Motor neuron (in vitro differentiated cells): Measurements from ENCODE around the gene CYFIP1. TPM values are rescaled to one million over a fixed set of nuclear protein-coding genes. Genes with fewer than 3 reads are reported as not detected.
"Not testable (repeated sequence)": the region's sequence is repeated elsewhere in the genome, so short reads cannot be mapped to it uniquely, and the experiment has no call there.

Source experiments
- ATAC-seq, 8 experiments: fragments of 200-7000 bp; cut with Tn5 transposase; replicated peaks in 6 of 8; 2 replicates each; pipeline ENCODE4 v1.8.0; 2021; ENCODE audit warnings: mild to moderate bottlenecking in 8 of 8, moderate library complexity in 8 of 8
- H3K27ac ChIP-seq, 2 donors: fragments of 250-450 bp; sonication (Bioruptor Pico); 2 replicates each; pipeline ENCODE4 v1.9.0; 2021; ENCODE audit warnings: antibody characterized with exemption in 2 of 2, mild to moderate bottlenecking in 2 of 2, moderate library complexity in 1 of 2
- H3K4me1 ChIP-seq, 2 donors: fragments of 250-450 bp; sonication (Bioruptor Pico); replicated peaks in 1 of 2; 2 replicates each; pipeline ENCODE4 v1.6.1; 2021; ENCODE audit warnings: antibody characterized with exemption in 2 of 2, mild to moderate bottlenecking in 2 of 2, moderate library complexity in 1 of 2
- H3K4me3 ChIP-seq, 5 donors: fragments of 250-450 bp; sonication (Bioruptor Pico); 2 replicates each; pipeline ENCODE4 v1.9.0; 2021; ENCODE audit warnings: antibody characterized with exemption in 5 of 5, mild to moderate bottlenecking in 5 of 5, moderate library complexity in 4 of 5
- WGBS, 10 experiments: fragments of 450-650 bp; shearing (Covaris generic); methylation state at CpG; one replicate each; pipeline ENCODE4 v1.0.0; 2022; 5-methylcytosine and 5-hydroxymethylcytosine counted together
- in situ Hi-C, 9 experiments: fragments of 400-800 bp; cut with MboI; loops; one replicate each; pipeline ENCODE4 v1.15.0; 2021; ENCODE audit warnings: low sequenced_read_pairs in 9 of 9, low pct_unique_long_range_greater_than_20kb in 2 of 9; ENCODE audit not compliant: unreplicated experiment in 9 of 9
- total RNA-seq, 8 experiments: library from RNA; unstranded; fragments of 300-600 nt; gene quantifications; 2 replicates each; pipeline versions ENCODE4 v1.2.3 to v1.2.4, GENCODE V29; 2022

Gene CYFIP1
- total RNA-seq, 8 experiments from 2014 or later = 13.2 to 76.1 (median 31.8) TPM

- not testable (repeated sequence) for ATAC-seq, H3K4me3 ChIP-seq, H3K4me1 ChIP-seq, H3K27ac ChIP-seq
- WGBS, 10 experiments = 49 to 96% (median 85%) methylated on average over 1 to 11 of the region's 11 CpGs
- in situ Hi-C loops = loop anchor here in 1 of 9 experiments (25.0 kb wide), 1 partner anchor 95 kb away; no protein-coding TSS in a partner anchor
Measured at GRCh38 chr15:22981931-22982330, 1.8 kb upstream of the CYFIP1 start.

GRCh38 chr15:22981051-22981840, 1.1 kb upstream of the CYFIP1 start:
- no peak for ATAC-seq
- WGBS, 10 experiments = 20 to 96% (median 81%) methylated on average over 1 to 24 of the region's 30 CpGs
- in situ Hi-C loops = loop anchor here in 1 of 9 experiments (25.0 kb wide), 1 partner anchor 94 kb away; no protein-coding TSS in a partner anchor
- H3K4me1 ChIP-seq = peaks cover 0 to 5% of the 10 kb centered on the region in 2 donors
- peak overlapping the region; percentile 51 to 97 (median 64) for H3K4me3 ChIP-seq
- no peak overlapping the region for H3K27ac ChIP-seq

DNA sequence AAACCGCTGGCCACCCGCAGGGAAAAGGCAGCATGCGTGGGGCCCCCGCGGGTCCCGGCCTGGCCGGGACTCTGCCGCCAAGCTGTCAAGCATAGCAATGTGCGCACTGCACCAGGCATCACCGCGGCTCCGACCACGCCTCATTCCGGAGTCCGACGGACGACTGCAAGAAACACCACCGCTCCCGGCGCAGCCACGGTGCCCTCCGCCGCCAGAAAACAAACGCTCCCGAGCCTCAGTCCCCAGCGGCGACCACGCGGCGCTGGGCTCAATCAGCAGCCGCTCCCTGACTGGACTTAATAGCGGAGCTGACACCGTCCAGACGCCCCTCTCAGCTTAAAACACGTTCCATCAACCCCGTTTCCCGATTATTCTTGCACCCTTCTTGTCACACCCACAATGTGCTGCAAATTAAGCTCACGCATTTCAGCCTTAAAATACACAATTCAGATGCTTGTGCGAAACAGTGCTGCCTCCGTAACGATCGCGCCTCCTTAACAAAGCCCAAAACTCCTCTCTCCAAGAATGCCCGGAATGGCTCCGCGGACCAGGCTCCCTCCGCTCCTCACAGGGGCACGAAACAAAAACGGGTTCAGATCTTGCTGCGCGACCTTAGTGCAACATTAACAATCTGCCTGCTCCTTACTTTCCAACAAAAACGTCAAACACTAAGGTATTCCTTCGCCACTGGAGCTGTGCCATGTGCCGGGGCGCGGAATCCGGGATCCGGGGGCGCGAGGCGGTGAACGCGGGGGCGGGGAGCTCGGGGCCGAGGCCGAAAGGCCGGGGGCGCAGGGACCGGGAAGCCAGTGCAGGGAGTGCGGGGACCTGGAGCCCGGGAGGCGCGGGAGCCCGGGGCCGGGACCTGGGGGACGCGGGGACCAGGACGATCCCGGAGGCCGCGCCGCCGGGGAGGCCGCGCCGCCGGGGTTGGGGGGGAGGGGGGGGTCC, 655 bp downstream of the CYFIP1 start:
- Histone ChIP-seq H3K27ac (no peak overlapping the region), H3K4me1 (peaks cover 0 to 5% of the 10 kb centered on the region in 2 donors), H3K4me3 (peak overlapping the region; percentile 51 to 97 (median 64))
- 0% methylated on average over 1 to 39 of the region's 88 CpGs; no CpG with 5 or more reads in 5 of the 10 experiments for WGBS, 10 experiments
- peak; percentile 47 to 67 (median 65) for ATAC-seq
- in situ Hi-C loops = loop anchor here in 1 of 9 experiments (25.0 kb wide), 1 partner anchor 92 kb away; no protein-coding TSS in a partner anchor

GRCh38 chr15:22978691-22979237, 1.4 kb downstream of the CYFIP1 start:
- Histone ChIP-seq H3K4me1 (peaks cover 0 to 5% of the 10 kb centered on the region in 2 donors), H3K27ac (no peak overlapping the region), H3K4me3 (peak overlapping the region; percentile 51 to 97 (median 64))
- peak; percentile 5 to 54 (median 44) for ATAC-seq
- in situ Hi-C loops = loop anchor here in 1 of 9 experiments (25.0 kb wide), 1 partner anchor 91 kb away; no protein-coding TSS in a partner anchor
- 0 to 80% (median 34%) methylated on average over 1 to 14 of the region's 22 CpGs; no CpG with 5 or more reads in 1 of the 10 experiments for WGBS, 10 experiments

- H3K4me3 ChIP-seq = no peak overlapping the region
- peaks cover 0 to 5% of the 10 kb centered on the region in 2 donors for H3K4me1 ChIP-seq
- ATAC-seq = no peak
- 50 to 100% (median 84%) methylated on average over 1 to 4 of the region's 4 CpGs; no CpG with 5 or more reads in 1 of the 10 experiments for WGBS, 10 experiments
- no peak overlapping the region for H3K27ac ChIP-seq
- in situ Hi-C loops = loop anchor here in 1 of 9 experiments (25.0 kb wide), 1 partner anchor 87 kb away; no protein-coding TSS in a partner anchor
Measured at GRCh38 chr15:22974745-22975144, 5.4 kb downstream of the CYFIP1 start.

DNA sequence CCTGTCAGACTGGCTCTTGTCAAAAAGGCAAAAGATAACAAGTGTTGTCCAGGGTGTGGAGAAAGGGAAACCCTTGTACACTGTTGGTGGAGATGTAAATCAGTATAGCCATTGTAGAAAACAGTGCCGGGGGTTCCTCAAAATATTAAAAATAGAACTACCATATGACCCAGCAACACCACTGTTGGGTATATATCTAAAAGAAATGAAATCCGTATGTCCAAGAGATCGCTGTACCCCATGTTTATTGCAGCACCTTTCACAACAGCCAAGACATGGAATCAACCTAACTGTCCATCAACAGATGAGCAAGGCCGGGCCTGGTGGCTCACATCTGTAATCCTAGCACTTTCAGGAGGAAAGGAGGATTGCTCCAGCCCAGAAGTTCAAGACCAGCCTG, 6.2 kb downstream of the CYFIP1 start:
- ATAC-seq = no peak
- in situ Hi-C loops = no loop called here
- Histone ChIP-seq H3K27ac (no peak overlapping the region), H3K4me1 (peaks cover 2 to 5% of the 10 kb centered on the region in 2 donors), H3K4me3 (no peak overlapping the region)
- 29 to 100% (median 93%) methylated on average over 1 to 3 of the region's 4 CpGs; no CpG with 5 or more reads in 1 of the 10 experiments for WGBS, 10 experiments

DNA sequence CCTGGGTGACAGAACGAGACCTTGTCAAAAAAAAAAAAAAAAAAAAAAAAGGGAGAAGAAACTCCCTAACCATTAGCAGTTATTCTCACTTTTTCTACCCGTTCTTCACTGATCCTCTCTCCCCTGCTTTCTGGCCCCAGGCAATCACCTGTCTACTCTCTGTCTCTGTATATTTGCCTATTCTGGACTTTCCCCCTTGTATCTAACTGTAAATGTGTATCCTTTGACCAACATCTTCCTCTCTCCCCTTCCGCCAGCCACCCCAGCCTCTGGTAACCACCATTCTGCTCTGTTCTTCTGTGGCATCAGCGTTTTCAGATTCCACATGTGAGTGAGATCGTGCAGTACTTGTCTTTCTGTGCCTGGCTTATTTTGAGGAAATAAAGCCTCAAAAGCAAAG, 6.9 kb downstream of the CYFIP1 start:
- no peak overlapping the region for H3K27ac ChIP-seq
- ATAC-seq = no peak
- no peak overlapping the region for H3K4me3 ChIP-seq
- 59 to 93% (median 83%) methylated on average over 1 to 5 of the region's 5 CpGs for WGBS, 10 experiments
- in situ Hi-C loops = no loop called here
- peaks cover 4% of the 10 kb centered on the region in 2 donors for H3K4me1 ChIP-seq

DNA sequence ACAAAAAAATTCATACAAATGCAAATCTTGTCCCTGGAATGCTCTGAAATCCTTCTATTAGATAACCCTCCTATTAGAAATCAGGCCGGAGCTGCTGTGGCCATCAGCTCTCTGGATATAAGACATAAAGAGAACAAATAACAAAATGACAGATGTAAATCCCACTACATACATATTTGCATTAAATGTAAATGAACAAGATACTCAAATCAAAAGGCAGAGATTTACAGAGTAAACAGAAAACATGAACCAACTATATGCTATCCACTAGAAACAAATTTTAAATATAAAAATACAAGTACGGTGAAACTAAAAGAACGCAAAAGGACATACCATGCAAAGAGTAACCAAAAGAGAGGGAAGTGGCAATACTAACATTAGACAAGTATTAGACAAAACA, 10.7 kb downstream of the CYFIP1 start:
- WGBS, 10 experiments = 53 to 100% (median 96%) methylated on average over 1 to 3 of the region's 3 CpGs; no CpG with 5 or more reads in 1 of the 10 experiments
- H3K27ac ChIP-seq = no peak overlapping the region
- in situ Hi-C loops = no loop called here
- peak in 1 of 8 experiments; percentile 63 for ATAC-seq
- H3K4me3 ChIP-seq = no peak overlapping the region
- peaks cover 3 to 4% of the 10 kb centered on the region in 2 donors for H3K4me1 ChIP-seq

- in situ Hi-C loops = no loop called here
- H3K4me1 ChIP-seq = peaks cover 3 to 13% of the 10 kb centered on the region in 2 donors
- H3K4me3 ChIP-seq = no peak overlapping the region
- no peak overlapping the region for H3K27ac ChIP-seq
- WGBS, 10 experiments = 0 to 67% (median 32%) methylated on average over 1 to 5 of the region's 5 CpGs; no CpG with 5 or more reads in 2 of the 10 experiments
- peak; percentile 49 to 94 (median 82) for ATAC-seq
Measured at GRCh38 chr15:22968366-22968765, 11.8 kb downstream of the CYFIP1 start.

GRCh38 chr15:22967084-22967770, 12.9 kb downstream of the CYFIP1 start:
- Histone ChIP-seq H3K27ac (no peak overlapping the region), H3K4me1 (peaks cover 3 to 13% of the 10 kb centered on the region in 2 donors), H3K4me3 (no peak overlapping the region)
- no peak for ATAC-seq
- in situ Hi-C loops = no loop called here
- 80 to 100% (median 97%) methylated on average over 1 to 12 of the region's 15 CpGs; no CpG with 5 or more reads in 1 of the 10 experiments for WGBS, 10 experiments

DNA sequence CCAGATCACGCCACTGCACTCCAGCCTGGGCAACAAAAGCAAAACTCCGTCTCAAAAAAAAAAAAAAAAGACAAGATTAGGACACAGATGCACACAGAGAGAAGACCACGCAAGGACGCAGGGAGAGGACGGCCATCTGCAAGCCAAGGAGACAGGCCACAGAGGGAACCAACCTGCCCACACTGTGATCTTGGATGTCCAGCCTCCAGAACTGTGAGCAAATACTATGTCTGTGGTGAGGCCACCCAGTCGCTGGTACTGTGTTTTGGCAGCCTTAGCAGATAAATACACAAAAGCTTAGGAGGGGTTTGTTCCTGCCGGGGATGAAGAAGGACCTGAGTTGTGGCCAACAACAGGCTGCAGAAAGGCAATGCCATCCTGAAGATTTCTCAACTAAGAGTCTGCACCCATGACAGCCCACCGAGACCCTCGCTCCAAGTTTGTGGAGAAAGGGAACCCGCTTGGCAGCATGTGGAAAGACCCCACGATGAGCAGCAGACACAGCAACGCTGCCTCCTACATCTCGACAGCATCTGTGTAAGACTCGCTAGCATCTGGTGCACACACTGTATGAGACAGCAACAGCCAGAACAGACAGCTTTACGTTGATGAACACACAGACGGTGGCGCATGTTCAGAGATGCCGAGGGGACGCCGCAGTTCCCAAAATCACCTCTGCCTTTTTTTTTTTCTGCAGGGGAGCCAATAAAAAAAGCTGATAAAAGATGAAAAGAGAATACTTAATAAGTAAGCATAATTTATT, 13.7 kb downstream of the CYFIP1 start:
- H3K4me1 ChIP-seq = peaks cover 3 to 13% of the 10 kb centered on the region in 2 donors
- in situ Hi-C loops = no loop called here
- WGBS, 10 experiments = 29 to 96% (median 87%) methylated on average over 1 to 13 of the region's 20 CpGs; no CpG with 5 or more reads in 2 of the 10 experiments
- no peak overlapping the region for H3K4me3 ChIP-seq
- ATAC-seq = peak in 1 of 8 experiments; percentile 16
- H3K27ac ChIP-seq = no peak overlapping the region
